ENCODE measurements around the gene TMEM200B. TPM values are rescaled to one million over a fixed set of nuclear protein-coding genes. Genes with fewer than 3 reads are reported as not detected.
"Not testable (repeated sequence)": the region's sequence is repeated elsewhere in the genome, so short reads cannot be mapped to it uniquely, and the experiment has no call there.

The TMEM200B gene
- polyA plus RNA-seq, 10 donors = 5.8 to 10.3 (median 7.7) TPM

GRCh38 chr1:29113413-29114117, 10.1 kb downstream of the TMEM200B start:
- DNase-seq = no peak

DNA sequence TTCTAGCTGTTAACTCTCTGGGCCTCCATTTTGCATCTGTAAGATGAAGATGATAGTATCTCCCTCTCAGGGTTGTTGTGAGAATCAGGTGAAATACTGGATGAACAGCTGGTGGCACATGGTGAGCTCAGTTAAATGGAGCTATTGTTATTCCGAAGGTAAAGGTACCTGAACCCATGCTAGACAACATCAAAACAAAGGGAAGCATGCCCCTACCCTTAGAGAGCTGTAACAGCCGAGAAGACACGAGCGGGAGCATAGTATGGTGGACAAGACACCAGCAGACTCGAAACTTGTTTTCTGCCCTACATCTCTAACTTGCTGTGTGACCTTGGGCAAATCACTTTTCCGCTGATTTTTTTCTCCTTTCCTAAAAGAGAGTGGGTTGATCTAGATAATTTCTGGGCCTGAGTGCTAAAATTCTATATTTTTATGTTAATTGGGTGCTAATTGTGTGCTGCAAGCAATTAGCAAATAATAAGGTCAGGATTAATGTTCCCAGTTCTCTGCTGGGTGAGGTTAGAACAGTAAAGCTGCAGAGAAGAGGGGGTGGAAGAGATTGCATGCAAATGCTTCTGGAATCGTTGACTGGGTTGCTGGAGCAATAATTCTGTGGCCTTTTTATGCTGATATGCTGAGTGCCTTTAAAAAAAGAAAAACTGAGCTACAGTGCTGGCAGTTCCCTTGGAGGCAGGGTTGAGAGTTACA, 10.8 kb downstream of the TMEM200B start:
- DNase-seq = no peak

GRCh38 chr1:29108041-29108440, 15.7 kb downstream of the TMEM200B start:
- DNase-seq = not testable (repeated sequence)

DNA sequence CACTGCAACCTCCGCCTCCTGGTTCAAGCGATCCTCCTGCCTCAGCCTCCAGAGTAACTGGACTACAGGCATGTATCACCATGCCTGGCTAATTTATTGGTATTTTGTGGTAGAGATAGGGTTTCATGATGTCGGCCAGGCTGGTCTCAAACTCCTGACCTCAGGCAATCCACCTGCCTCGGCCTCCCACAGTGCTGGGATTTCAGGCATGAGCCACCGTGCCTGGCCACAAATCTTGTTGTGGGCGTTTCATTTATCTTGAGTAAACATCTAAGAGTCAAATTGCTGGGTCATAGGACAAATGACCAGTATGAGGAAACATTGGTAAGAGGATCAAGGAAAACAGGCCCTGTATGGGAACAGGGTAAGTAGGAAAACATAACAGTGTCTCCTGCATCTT, 17.9 kb downstream of the TMEM200B start:
- DNase-seq = no peak

GRCh38 chr1:29100487-29100886, 23.2 kb downstream of the TMEM200B start:
- DNase-seq = no peak

DNA sequence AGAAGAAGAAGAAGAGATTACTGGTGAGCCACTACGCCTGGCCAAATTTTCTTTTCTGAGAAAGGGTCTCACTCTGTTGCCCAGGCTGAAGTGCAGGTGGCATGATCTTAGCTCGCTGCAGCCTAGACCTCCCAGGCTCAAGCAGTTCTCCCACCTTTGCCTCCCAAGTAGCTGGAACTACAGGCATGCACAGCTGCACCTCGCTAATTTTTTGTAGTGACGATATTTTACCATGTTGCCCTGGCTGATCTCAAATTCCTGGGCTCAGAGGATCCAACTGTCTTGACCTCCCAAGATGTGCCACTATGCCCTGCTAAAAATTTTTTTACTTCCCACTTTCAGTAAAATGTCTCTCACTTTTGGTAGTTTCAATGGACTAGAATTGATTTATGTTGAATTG, 24.4 kb downstream of the TMEM200B start:
- no peak for DNase-seq

GRCh38 chr1:29096231-29096886, 27.3 kb downstream of the TMEM200B start:
- DNase-seq = no peak

- no peak for DNase-seq
Observed at GRCh38 chr1:29094954-29095353, 28.7 kb downstream of the TMEM200B start.

DNA sequence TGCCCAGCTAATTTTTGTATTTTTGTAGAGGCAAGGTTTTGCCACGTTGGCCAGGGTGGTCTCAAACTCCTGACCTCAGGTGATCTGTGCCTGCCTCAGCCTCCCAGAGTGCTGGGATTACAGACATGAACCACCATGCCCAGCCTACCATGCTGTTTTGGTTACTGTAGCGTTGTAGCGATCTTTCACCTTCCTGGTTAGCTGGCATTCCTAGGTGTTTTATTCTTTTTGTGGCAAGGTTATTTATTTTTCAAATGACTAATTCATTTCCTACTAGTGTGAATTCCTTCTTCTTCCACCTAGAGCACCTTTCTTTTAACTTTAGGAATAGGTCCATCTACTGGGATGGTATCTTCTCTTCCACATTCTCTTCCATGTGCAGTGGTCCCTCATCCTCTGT, 29.3 kb downstream of the TMEM200B start:
- DNase-seq = no peak

GRCh38 chr1:29092704-29093103, 31.0 kb downstream of the TMEM200B start:
- DNase-seq = not testable (repeated sequence)

DNA sequence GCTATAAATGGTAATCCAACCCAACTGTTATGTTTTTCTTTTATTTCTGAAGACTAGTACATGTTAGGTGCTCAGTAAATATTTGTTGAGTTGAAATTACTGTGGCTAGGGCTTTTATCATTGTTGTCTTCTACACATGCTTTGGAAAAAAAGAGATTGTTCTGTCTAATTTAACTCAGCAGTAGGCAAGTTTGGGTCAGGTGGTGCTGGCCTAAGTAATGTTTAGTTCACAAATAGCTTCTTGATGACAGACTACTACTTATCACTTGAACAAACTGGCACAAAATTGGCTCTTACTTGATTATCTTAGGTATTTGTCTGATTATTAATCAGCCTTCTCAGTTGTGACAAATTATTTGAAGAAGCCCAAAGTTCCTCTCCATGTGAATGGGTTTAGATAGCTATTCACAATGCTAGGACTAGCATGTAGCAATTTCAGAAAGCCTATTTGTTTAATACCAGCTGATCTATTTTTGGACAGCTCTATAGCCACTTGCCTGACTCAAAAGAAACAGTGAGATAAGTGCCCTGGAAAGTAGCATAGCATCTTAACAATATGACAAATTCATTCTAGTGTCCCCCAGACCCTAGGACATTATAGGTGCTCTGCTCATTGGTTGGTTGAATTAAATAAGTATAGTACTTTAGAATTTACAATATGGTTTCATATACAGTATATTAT, 32.6 kb downstream of the TMEM200B start:
- no peak for DNase-seq

- no peak for DNase-seq
Observed at GRCh38 chr1:29084196-29084521, 39.5 kb downstream of the TMEM200B start.

DNA sequence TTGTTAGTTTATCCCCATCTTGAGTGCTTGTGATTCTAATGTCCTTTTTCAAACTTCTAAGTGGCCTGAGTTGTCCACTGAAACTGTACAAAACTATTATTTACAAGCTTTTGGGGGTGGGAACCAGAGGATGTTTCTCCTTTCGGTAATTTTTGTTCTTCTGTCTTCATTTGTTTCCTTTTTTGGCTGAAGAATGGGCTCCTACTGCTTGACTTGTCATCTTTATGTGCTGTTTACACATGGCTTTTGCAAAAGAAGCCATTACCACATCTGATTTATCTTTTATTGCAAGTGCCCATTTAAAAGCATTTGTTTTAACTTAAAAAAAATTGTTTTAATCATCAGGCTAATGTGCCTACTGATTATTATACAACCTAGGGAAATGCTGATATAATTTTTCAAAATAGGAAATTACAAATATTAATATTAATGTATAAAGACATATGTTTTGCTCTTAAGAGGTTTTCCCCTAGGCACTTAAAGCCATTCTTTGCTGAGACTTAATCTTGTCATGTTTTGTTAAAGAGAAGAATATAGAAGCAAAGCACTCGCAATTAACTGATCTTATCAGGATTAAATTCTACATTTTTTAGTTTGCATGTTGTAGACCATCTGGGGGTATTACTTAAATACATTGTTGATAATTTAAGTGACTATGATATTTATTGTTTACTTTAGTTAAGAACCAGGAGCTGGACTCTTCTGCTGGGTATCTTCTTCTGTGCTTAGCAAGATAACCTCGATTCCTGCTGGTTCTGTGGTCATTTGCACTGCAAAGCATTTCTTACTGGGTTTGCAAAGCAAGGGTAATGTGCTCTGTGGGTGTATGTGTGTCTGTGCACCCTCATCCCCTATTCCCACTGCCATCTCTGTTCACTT, 40.1 kb downstream of the TMEM200B start:
- DNase-seq = no peak

DNA sequence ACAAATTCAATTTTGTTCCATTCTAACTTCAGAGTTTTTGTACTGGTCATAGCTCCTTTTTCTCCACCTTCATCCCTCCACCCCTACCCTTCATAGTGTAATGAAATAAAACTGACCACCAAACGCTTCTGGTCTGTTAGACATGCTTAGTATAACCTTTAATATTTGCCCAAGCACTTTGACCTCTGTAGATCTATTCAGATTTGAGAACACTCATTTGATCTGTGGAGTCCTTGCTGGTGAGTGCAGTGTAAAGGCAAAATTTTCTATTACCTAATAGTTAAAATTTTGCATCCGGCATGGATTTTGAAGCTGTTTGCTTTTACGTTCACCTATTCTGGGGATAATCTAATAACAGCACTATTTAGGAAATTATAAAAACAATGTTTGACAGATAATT, 41.2 kb downstream of the TMEM200B start:
- DNase-seq = no peak

GRCh38 chr1:29081201-29081600, 42.5 kb downstream of the TMEM200B start:
- no peak for DNase-seq

DNA sequence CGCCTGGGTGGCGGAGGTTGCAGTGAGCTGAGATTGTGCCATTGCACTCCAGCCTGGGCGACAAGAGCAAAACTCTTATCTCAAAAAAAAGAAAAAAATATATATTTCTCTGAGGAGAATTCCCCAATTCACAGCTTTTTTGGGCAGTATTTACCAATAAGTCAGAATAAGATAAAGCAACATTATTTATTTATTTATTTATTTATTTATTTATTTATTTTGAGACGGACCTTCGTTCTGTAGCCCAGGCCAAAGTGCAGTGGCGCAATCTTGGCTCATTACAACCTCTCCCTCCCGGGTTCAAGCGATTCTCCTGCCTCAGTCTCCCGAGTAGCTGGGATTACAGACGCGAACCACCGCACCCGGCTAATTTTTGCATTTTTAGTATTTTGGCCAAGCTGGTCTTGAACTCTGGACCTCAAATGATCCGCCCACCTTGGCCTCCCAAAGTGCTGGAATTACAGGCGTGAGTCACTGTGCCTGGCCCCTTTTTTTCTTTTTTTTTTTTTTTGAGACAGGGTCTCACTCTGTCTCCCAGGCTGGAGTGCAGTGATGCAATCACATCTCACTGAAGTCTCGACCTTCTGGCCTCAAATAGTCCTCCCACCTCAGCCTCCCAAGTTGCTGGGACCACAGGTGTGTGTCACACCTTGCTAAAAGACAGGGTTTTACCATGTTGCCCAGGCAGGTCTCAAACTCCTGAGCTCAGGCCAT, 43.6 kb downstream of the TMEM200B start:
- not testable (repeated sequence) for DNase-seq

GRCh38 chr1:29077155-29077554, 46.5 kb downstream of the TMEM200B start:
- DNase-seq = no peak

Data from muscle of back (tissue), 11 donors.